Measurements from ENCODE around the gene VAX1.

DNA sequence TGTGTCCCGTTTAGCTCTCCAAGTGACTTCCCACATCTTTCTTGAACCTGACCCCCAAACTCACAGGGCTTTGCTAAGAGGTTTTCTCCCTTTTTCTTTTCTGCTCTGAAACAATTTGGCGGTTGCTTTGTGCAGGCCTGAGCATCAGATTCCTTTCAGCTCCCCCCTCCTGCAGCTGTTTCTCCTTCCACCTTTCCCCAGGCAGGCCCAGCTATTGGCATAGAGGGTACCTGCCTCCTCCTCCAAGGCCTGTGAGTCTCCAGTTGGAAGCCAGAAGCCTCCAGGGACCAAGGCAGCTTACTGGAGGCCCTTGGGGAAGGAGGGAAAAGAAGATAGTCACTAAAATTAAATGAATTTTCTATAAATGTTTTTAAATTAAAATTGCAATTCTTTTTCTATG is 7.7 kb downstream of the VAX1 start:
- no peak for TF ChIP-seq TAF1 (IDR thresholded peaks at IDR 0.05; ENCODE audit: borderline replicate concordance, low read depth, low read length)
- TF ChIP-seq POLR2AphosphoS5 (IDR thresholded peaks at IDR 0.05; ENCODE audit: low read depth, low read length): no peak
